ENCODE data around the gene TOMT. TPM values are rescaled to one million over a fixed set of nuclear protein-coding genes. Genes with fewer than 3 reads are reported as not detected.

TOMT gene
- total and polyA plus RNA-seq, 2 experiments from 2014 or later: not detected

GRCh38 chr11:72084076-72084475, 21.6 kb upstream of the TOMT start:
- Histone ChIP-seq H3F3A (replicated peaks; ENCODE audit: low read depth) (no peaks in the 10 kb centered on the region), H3K4me2 (no peak overlapping the region), H2AFZ (no peak overlapping the region), H3K36me3 (ENCODE audit: insufficient read depth) (no peaks in the 10 kb centered on the region), H3K27me3 (ENCODE audit: insufficient read depth) (no peaks in the 10 kb centered on the region), H3K79me2 (replicated peaks; ENCODE audit: insufficient read depth) (peaks cover 9% of the 10 kb centered on the region), H3K27ac (ENCODE audit: low read depth) (no peak overlapping the region), H3K4me1 (ENCODE audit: insufficient read depth) (0 out of 2 replicates have a peak, but pooled peaks cover 5% of the 10 kb centered on the region), H3K9me2 (ENCODE audit: insufficient read depth) (no peaks in the 10 kb centered on the region), H4K20me1 (replicated peaks; ENCODE audit: insufficient read depth) (peaks cover 3% of the 10 kb centered on the region; the same call in 1 of the 2 replicates), H3K4me3 (no peak overlapping the region)
- Mint-ChIP-seq H3K36me3 (ENCODE audit: low read depth) (no peaks in the 10 kb centered on the region), H3K9me3 (no peaks in the 10 kb centered on the region; the same call in 2 of the 3 replicates), H3K27me3 (ENCODE audit: insufficient read depth, low read depth, poor library complexity) (peaks cover 4% of the 10 kb centered on the region), H3K27ac (no peak overlapping the region), H3K4me3 (no peak overlapping the region), H3K4me1 (peaks cover 14% of the 10 kb centered on the region)
- DNase-seq (ENCODE audit: low spot score): no peak
- ATAC-seq: no peak
- TF ChIP-seq ZNF114 (CRISPR knock-in tag; IDR thresholded peaks at IDR 0.05): no peak
- no peak for TF ChIP-seq CREB1 (CRISPR knock-in tag; IDR thresholded peaks at IDR 0.05; ENCODE audit: low read depth)
- TF ChIP-seq CTCF (conservative IDR thresholded peaks at IDR 0.05; ENCODE audit: low read depth in 2 of 2): no peak
- no peak for TF ChIP-seq REST (IDR thresholded peaks at IDR 0.05; ENCODE audit: unreplicated experiment)
- TF ChIP-seq STAT1 (IDR thresholded peaks at IDR 0.05; ENCODE audit: unreplicated experiment): no peak
- TF ChIP-seq ETS1 (IDR thresholded peaks at IDR 0.05): no peak
- TF ChIP-seq EZH2 (IDR thresholded peaks at IDR 0.05; ENCODE audit: low read depth, unreplicated experiment): no peak
- no peak for TF ChIP-seq JUNB (IDR thresholded peaks at IDR 0.05; ENCODE audit: unreplicated experiment)
- no peak for TF ChIP-seq EZH2phosphoT487 (IDR thresholded peaks at IDR 0.05; ENCODE audit: unreplicated experiment)
- no peak for TF ChIP-seq NANOG (IDR thresholded peaks at IDR 0.05; ENCODE audit: borderline replicate concordance)
- TF ChIP-seq POLR2AphosphoS5 (IDR thresholded peaks at IDR 0.05; ENCODE audit: low read depth): no peak
- TF ChIP-seq ZNF462 (CRISPR knock-in tag; IDR thresholded peaks at IDR 0.05): no peak
- no peak for TF ChIP-seq ZNF331 (CRISPR knock-in tag; IDR thresholded peaks at IDR 0.05; ENCODE audit: low read depth)

Measured in GM23338 (cell line).